Astrocyte (in vitro differentiated cells and primary cell): ENCODE results near the gene LRBA. TPM values are rescaled to one million over a fixed set of nuclear protein-coding genes. Genes with fewer than 3 reads are reported as not detected.

Experiments used
- DNase-seq: peaks from one replicate; pipeline ENCODE4 v3.0.0-alpha.2; 2010; ENCODE audit warnings: low read depth
- FAIRE-seq: peaks from 2 replicates; lab custom pipeline; 2011; peaks lifted over from hg19 to GRCh38; lab: Jason Lieb, UNC
- H2AFZ ChIP-seq: 2 replicates; pipeline ENCODE4 v1.6.0; 2012; ENCODE audit warnings: low read depth, low read length, inconsistent platforms
- H3K27ac ChIP-seq: 2 replicates; pipeline ENCODE4 v1.5.1; 2011; ENCODE audit warnings: low read depth, low read length, inconsistent platforms
- H3K27me3 ChIP-seq: 2 replicates; pipeline ENCODE4 v1.6.0; 2011; ENCODE audit warnings: low read length, inconsistent platforms; ENCODE audit not compliant: insufficient read depth
- H3K36me3 ChIP-seq: 2 replicates; pipeline ENCODE4 v1.5.1; 2011; ENCODE audit warnings: low read length, inconsistent platforms; ENCODE audit not compliant: insufficient read depth
- H3K4me1 ChIP-seq: 2 replicates; pipeline ENCODE4 v1.5.1; 2011; ENCODE audit warnings: low read length, inconsistent platforms; ENCODE audit not compliant: insufficient read depth
- H3K4me2 ChIP-seq: 2 replicates; pipeline ENCODE4 v1.6.0; 2012; ENCODE audit warnings: low read length, inconsistent platforms
- H3K4me3 ChIP-seq: 2 replicates; pipeline ENCODE4 v1.5.1; 2011; ENCODE audit warnings: low read depth, mild to moderate bottlenecking, low read length, inconsistent platforms; ENCODE audit not compliant: insufficient read depth
- H3K79me2 ChIP-seq: 2 replicates; pipeline ENCODE4 v1.6.0; 2012; ENCODE audit warnings: mild to moderate bottlenecking, low read length, inconsistent platforms; ENCODE audit not compliant: insufficient read depth
- H3K9ac ChIP-seq: 2 replicates; pipeline ENCODE4 v1.6.0; 2012; ENCODE audit warnings: mild to moderate bottlenecking, low read length, inconsistent platforms
- H3K9me3 ChIP-seq: 2 replicates; pipeline ENCODE4 v1.5.1; 2012; ENCODE audit warnings: low read depth, mild to moderate bottlenecking, low read length, inconsistent platforms; ENCODE audit not compliant: insufficient read depth
- H4K20me1 ChIP-seq: 2 replicates; pipeline ENCODE4 v1.6.0; 2012; ENCODE audit warnings: low read length, inconsistent platforms; ENCODE audit not compliant: insufficient read depth
- H3K27ac Mint-ChIP-seq: one replicate; pipeline ENCODE4 v1.8.0; 2021; ENCODE audit warnings: mild to moderate bottlenecking, mixed read lengths; ENCODE audit not compliant: unreplicated experiment
- H3K27me3 Mint-ChIP-seq: one replicate; pipeline ENCODE4 v1.8.0; 2021; ENCODE audit warnings: low read depth, mixed read lengths; ENCODE audit not compliant: unreplicated experiment
- H3K36me3 Mint-ChIP-seq: one replicate; pipeline ENCODE4 v1.8.0; 2021; ENCODE audit warnings: low read depth, mixed read lengths; ENCODE audit not compliant: unreplicated experiment
- H3K4me1 Mint-ChIP-seq: one replicate; pipeline ENCODE4 v1.8.0; 2021; ENCODE audit warnings: low read depth, mixed read lengths; ENCODE audit not compliant: unreplicated experiment
- H3K4me3 Mint-ChIP-seq: one replicate; pipeline ENCODE4 v1.8.0; 2021; ENCODE audit warnings: mild to moderate bottlenecking, moderate library complexity, mixed read lengths; ENCODE audit not compliant: unreplicated experiment
- H3K9me3 Mint-ChIP-seq: one replicate; pipeline ENCODE4 v1.8.0; 2021; ENCODE audit warnings: mild to moderate bottlenecking, mixed read lengths; ENCODE audit not compliant: unreplicated experiment
- EZH2 ChIP-seq: IDR thresholded peaks from 2 replicates; pipeline ENCODE4 v1.6.1; 2012; ENCODE audit warnings: mild to moderate bottlenecking, low read length, inconsistent platforms; ENCODE audit not compliant: insufficient read depth
- total RNA-seq: library from RNA; stranded (reverse); gene quantifications from 2 replicates; pipeline ENCODE4 v1.2.1, GENCODE V29; 2021
- TF ChIP-seq, protein P1 (sequence below): IDR thresholded peaks from 2 replicates; pipeline ENCODE4 v1.5.1; 2011; ENCODE audit warnings: low read depth, mild to moderate bottlenecking, inconsistent platforms, low read length, moderate library complexity; ENCODE audit not compliant: insufficient read depth

LRBA gene
- total RNA-seq, 1 donor from 2014 or later: 25.3 TPM

DNA sequence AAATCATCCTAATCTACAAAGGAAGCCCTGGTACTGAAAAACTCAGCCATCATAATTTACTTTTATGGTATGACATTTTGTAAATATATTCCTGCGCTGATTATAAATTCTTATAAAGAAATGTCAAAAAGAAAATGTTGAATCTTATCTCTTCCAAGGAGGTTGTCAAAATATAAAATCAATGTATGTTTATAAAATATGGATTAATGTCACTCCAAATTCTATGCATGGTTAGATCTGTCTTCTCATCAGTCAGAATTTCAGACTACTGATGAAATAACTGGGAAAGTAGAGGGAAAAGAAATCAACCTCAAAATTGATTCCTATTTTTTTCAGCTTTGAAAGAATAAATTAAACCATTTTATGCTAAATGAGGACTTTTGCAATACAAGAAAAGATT, 553.1 kb downstream of the LRBA start:
- FAIRE-seq (no peak), DNase-seq (no peak)
- Histone ChIP-seq H3K27ac (no peak overlapping the region), H3K36me3 (no peaks in the 10 kb centered on the region), H3K79me2 (no peaks in the 10 kb centered on the region), H3K4me3 (no peak overlapping the region), H3K9ac (no peak overlapping the region), H3K4me2 (no peak overlapping the region), H3K27me3 (no peaks in the 10 kb centered on the region), H2AFZ (no peak overlapping the region), H3K9me3 (no peaks in the 10 kb centered on the region), H4K20me1 (no peaks in the 10 kb centered on the region), H3K4me1 (no peaks in the 10 kb centered on the region)
- Mint-ChIP-seq H3K27ac (no peak overlapping the region), H3K4me3 (no peak overlapping the region), H3K9me3 (no peaks in the 10 kb centered on the region), H3K36me3 (peaks cover 3% of the 10 kb centered on the region), H3K27me3 (no peaks in the 10 kb centered on the region), H3K4me1 (no peaks in the 10 kb centered on the region)
- no peak for TF ChIP-seq EZH2
- TF ChIP-seq, protein P1, sequence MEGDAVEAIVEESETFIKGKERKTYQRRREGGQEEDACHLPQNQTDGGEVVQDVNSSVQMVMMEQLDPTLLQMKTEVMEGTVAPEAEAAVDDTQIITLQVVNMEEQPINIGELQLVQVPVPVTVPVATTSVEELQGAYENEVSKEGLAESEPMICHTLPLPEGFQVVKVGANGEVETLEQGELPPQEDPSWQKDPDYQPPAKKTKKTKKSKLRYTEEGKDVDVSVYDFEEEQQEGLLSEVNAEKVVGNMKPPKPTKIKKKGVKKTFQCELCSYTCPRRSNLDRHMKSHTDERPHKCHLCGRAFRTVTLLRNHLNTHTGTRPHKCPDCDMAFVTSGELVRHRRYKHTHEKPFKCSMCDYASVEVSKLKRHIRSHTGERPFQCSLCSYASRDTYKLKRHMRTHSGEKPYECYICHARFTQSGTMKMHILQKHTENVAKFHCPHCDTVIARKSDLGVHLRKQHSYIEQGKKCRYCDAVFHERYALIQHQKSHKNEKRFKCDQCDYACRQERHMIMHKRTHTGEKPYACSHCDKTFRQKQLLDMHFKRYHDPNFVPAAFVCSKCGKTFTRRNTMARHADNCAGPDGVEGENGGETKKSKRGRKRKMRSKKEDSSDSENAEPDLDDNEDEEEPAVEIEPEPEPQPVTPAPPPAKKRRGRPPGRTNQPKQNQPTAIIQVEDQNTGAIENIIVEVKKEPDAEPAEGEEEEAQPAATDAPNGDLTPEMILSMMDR: no peak

DNA sequence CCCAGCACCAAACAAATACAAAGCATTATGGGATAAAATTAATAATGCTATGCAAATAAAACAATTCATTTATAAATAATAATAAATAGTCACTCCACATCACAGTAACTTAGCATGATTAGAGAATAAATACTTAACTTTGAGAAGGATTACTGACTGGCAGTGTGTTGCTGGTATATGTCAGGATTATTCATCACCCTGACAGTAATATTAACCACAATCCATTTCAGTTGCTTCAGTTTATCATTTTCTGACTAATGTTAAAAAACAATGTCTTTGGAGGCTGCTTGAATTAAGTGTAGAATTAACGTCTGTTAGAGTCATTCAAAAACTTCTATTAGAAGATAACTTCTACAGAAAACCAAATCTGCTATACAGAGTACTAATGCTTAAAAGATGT, 557.3 kb downstream of the LRBA start:
- Histone ChIP-seq H3K27me3 (no peaks in the 10 kb centered on the region), H3K4me3 (no peak overlapping the region), H3K79me2 (no peaks in the 10 kb centered on the region), H3K27ac (no peak overlapping the region), H2AFZ (no peak overlapping the region), H4K20me1 (no peaks in the 10 kb centered on the region), H3K9me3 (no peaks in the 10 kb centered on the region), H3K36me3 (no peaks in the 10 kb centered on the region), H3K9ac (no peak overlapping the region), H3K4me1 (no peaks in the 10 kb centered on the region), H3K4me2 (no peak overlapping the region)
- DNase-seq (peak; percentile 4), FAIRE-seq (no peak)
- H3K9me3 Mint-ChIP-seq: no peaks in the 10 kb centered on the region
- H3K4me1 Mint-ChIP-seq: no peaks in the 10 kb centered on the region
- H3K4me3 Mint-ChIP-seq: no peak overlapping the region
- TF ChIP-seq, protein P1: no peak
- no peak for TF ChIP-seq EZH2
- no peak overlapping the region for H3K27ac Mint-ChIP-seq
- H3K36me3 Mint-ChIP-seq: peaks cover 6% of the 10 kb centered on the region
- no peaks in the 10 kb centered on the region for H3K27me3 Mint-ChIP-seq

DNA sequence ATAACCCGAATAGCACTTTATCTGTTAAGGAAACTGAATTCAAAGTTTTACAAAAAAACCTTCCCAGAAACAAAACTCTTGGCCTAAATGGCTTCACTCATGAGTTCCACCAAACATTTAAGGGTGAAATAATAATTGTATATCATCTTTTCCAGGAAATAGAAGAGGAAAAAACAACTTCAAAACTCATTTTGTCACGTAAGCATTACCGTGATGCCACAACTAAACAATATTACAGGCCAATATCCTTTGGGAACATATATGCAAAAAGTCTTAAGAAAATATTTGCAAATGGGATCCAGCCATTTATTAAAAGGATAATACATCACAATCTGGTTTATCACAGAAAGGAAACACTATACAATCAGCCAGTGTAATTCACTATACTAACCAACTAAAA, 563.2 kb downstream of the LRBA start:
- FAIRE-seq: no peak
- Mint-ChIP-seq H3K4me3 (no peak overlapping the region), H3K27me3 (no peaks in the 10 kb centered on the region), H3K36me3 (peaks cover 3% of the 10 kb centered on the region), H3K4me1 (no peaks in the 10 kb centered on the region), H3K27ac (no peak overlapping the region), H3K9me3 (no peaks in the 10 kb centered on the region)
- Histone ChIP-seq H3K9me3 (peaks cover 3% of the 10 kb centered on the region), H3K27ac (no peak overlapping the region), H3K4me1 (no peaks in the 10 kb centered on the region), H2AFZ (no peak overlapping the region), H4K20me1 (no peaks in the 10 kb centered on the region), H3K36me3 (no peaks in the 10 kb centered on the region), H3K4me2 (no peak overlapping the region), H3K79me2 (no peaks in the 10 kb centered on the region), H3K4me3 (no peak overlapping the region), H3K9ac (no peak overlapping the region), H3K27me3 (no peaks in the 10 kb centered on the region)
- no peak for DNase-seq
- TF ChIP-seq, protein P1: no peak
- no peak for TF ChIP-seq EZH2
